HG03097 (cell line): ENCODE data around the gene RESF1.
"Not testable (repeated sequence)": the region's sequence is repeated elsewhere in the genome, so short reads cannot be mapped to it uniquely, and the experiment has no call there.

Experiments used
- ATAC-seq: cut with Tn5 transposase; IDR thresholded peaks from one replicate; pipeline ENCODE4 v1.9.1; 2021; ENCODE audit not compliant: unreplicated experiment, low FRiP score

RESF1 gene

GRCh38 chr12:31959161-31959700 lies at the start of gene RESF1:
TSS of gene RESF1 (plus strand) at chr12:31959415. CDS start at chr12:31980956, 21,541 bp downstream.
- ATAC-seq: peak; percentile 86

GRCh38 chr12:31914927-31915326 lies 44.3 kb upstream of the RESF1 start:
- no peak for ATAC-seq

GRCh38 chr12:31915446-31915845 lies 43.8 kb upstream of the RESF1 start:
- no peak for ATAC-seq

GRCh38 chr12:31922341-31923062 lies 36.7 kb upstream of the RESF1 start:
- ATAC-seq: no peak

- ATAC-seq: no peak
Observed at GRCh38 chr12:31923063-31923412, 36.2 kb upstream of the RESF1 start.

GRCh38 chr12:31928246-31929026 lies 30.8 kb upstream of the RESF1 start:
- ATAC-seq: no peak

- no peak for ATAC-seq
Observed at GRCh38 chr12:31929027-31929526, 30.1 kb upstream of the RESF1 start.

GRCh38 chr12:31931796-31932715 lies 27.2 kb upstream of the RESF1 start:
- no peak for ATAC-seq

- ATAC-seq: no peak
Observed at GRCh38 chr12:31944299-31944698, 14.9 kb upstream of the RESF1 start.

- no peak for ATAC-seq
Observed at GRCh38 chr12:31947971-31948370, 11.2 kb upstream of the RESF1 start.

- not testable (repeated sequence) for ATAC-seq
Observed at GRCh38 chr12:31948697-31949359, 10.4 kb upstream of the RESF1 start.

GRCh38 chr12:31950088-31950487 lies 9.1 kb upstream of the RESF1 start:
- no peak for ATAC-seq

- ATAC-seq: no peak
Observed at GRCh38 chr12:31950492-31950891, 8.7 kb upstream of the RESF1 start.

GRCh38 chr12:31951008-31951407 lies 8.2 kb upstream of the RESF1 start:
- ATAC-seq: no peak

- ATAC-seq: no peak
Observed at GRCh38 chr12:31951939-31952338, 7.3 kb upstream of the RESF1 start.

GRCh38 chr12:31952418-31952817 lies 6.8 kb upstream of the RESF1 start:
- ATAC-seq: no peak

GRCh38 chr12:31954925-31955858 lies 4.0 kb upstream of the RESF1 start:
- no peak for ATAC-seq

- ATAC-seq: no peak
Observed at GRCh38 chr12:31958569-31959160, 550 bp upstream of the RESF1 start.
